Body of pancreas (tissue), 4 donors: ENCODE measurements around the gene TRMT44. TPM values are rescaled to one million over a fixed set of nuclear protein-coding genes. Genes with fewer than 3 reads are reported as not detected.

Experiments used
- ATAC-seq: fragments of 150-250 bp; one replicate; pipeline ENCODE4 v1.9.1; 2016
- DNase-seq, 4 donors: peaks; one replicate each; pipeline ENCODE4 v3.0.0-alpha.2; 2019
- H3K27ac ChIP-seq, 4 donors: fragments of 200-600 bp; sonication (generic); 1 replicate in 3 of 4; 2 replicates in 1 of 4; pipeline versions ENCODE4 v1.5.1 to v1.6.1; 2016 to 2019; ENCODE audit warnings: mild to moderate bottlenecking in 1 of 4, mixed read lengths in 1 of 4, moderate library complexity in 1 of 4
- H3K27me3 ChIP-seq, 2 donors: fragments of 200-600 bp; sonication (generic); one replicate each; pipeline ENCODE4 v1.6.0; 2016; ENCODE audit warnings: mild to moderate bottlenecking in 1 of 2
- H3K36me3 ChIP-seq, 2 donors: fragments of 200-600 bp; sonication (generic); replicated peaks in 1 of 2; 2 replicates each; pipeline ENCODE4 v1.5.1; 2016; ENCODE audit warnings: low read depth in 2 of 2; ENCODE audit not compliant: insufficient read depth in 1 of 2
- H3K4me1 ChIP-seq: fragments of 200-600 bp; sonication (generic); one replicate; pipeline ENCODE4 v1.6.0; 2016
- H3K4me3 ChIP-seq, 2 donors: fragments of 200-600 bp; sonication (generic); 1 replicate in 1 of 2; 2 replicates in 1 of 2; pipeline ENCODE4 v1.5.1; 2016 to 2019
- H3K9me3 ChIP-seq, 3 donors: fragments of 200-600 bp; sonication (generic); 1 replicate in 2 of 3; 2 replicates in 1 of 3; pipeline ENCODE4 v1.5.1; 2016
- POLR2A ChIP-seq, 3 donors: fragments of 450-650 bp; IDR thresholded peaks; one replicate each; pipeline ENCODE4 v1.6.1; 2016; ENCODE audit warnings: antibody characterized with exemption in 3 of 3, mild to moderate bottlenecking in 2 of 3
- WGBS, 2 donors: methylation state at CpG; one replicate each; pipeline ENCODE4 v1.1.5; 2017; 5-methylcytosine and 5-hydroxymethylcytosine counted together
- intact Hi-C: fragments of 100-400 bp; cut with DNase I; formaldehyde crosslinking; loops from one replicate; pipeline ENCODE4 v1.15.1; 2023
- total RNA-seq, 2 donors: library from RNA; depleted of rRNA; stranded (reverse); fragments of >200 nt; gene quantifications; one replicate each; pipeline ENCODE4 v1.1.0, GENCODE V29; 2016
- TF ChIP-seq, protein P1 (sequence below), 7 experiments: fragments of 450-650 bp in 4 of 7; fragments of 200-600 bp in 3 of 7; sonication (generic) in 3 of 7; IDR thresholded peaks; one replicate each; pipeline ENCODE4 v1.5.1; 2016 to 2019; ENCODE audit warnings: antibody characterized with exemption in 7 of 7

TRMT44 gene
- total RNA-seq, 2 donors from 2014 or later: 13.2 to 60.0 TPM

GRCh38 chr4:8442596-8443358 is 2.2 kb downstream of the TRMT44 start:
- TF ChIP-seq POLR2A (IDR thresholded peaks at IDR 0.05): no peak
- TF ChIP-seq, protein P1, sequence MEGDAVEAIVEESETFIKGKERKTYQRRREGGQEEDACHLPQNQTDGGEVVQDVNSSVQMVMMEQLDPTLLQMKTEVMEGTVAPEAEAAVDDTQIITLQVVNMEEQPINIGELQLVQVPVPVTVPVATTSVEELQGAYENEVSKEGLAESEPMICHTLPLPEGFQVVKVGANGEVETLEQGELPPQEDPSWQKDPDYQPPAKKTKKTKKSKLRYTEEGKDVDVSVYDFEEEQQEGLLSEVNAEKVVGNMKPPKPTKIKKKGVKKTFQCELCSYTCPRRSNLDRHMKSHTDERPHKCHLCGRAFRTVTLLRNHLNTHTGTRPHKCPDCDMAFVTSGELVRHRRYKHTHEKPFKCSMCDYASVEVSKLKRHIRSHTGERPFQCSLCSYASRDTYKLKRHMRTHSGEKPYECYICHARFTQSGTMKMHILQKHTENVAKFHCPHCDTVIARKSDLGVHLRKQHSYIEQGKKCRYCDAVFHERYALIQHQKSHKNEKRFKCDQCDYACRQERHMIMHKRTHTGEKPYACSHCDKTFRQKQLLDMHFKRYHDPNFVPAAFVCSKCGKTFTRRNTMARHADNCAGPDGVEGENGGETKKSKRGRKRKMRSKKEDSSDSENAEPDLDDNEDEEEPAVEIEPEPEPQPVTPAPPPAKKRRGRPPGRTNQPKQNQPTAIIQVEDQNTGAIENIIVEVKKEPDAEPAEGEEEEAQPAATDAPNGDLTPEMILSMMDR (IDR thresholded peaks at IDR 0.05): no peak
- DNase-seq (no peak), ATAC-seq (no peak)
- no peaks in the 10 kb centered on the region for H3K27me3 ChIP-seq
- no peak overlapping the region for H3K27ac ChIP-seq
- peaks cover 54% of the 10 kb centered on the region for H3K4me1 ChIP-seq
- no peaks in the 10 kb centered on the region for H3K9me3 ChIP-seq
- 54 to 56% methylated on average over 10 of the region's 10 CpGs for WGBS, 2 donors
- no peaks in the 10 kb centered on the region for H3K36me3 ChIP-seq
- no peak overlapping the region for H3K4me3 ChIP-seq
- intact Hi-C loops: no loop called here

- intact Hi-C loops: no loop called here
- 68 to 70% methylated on average over 6 of the region's 6 CpGs for WGBS, 2 donors
- no peaks in the 10 kb centered on the region for H3K36me3 ChIP-seq
- no peak overlapping the region for H3K4me3 ChIP-seq
- DNase-seq (no peak), ATAC-seq (no peak)
- H3K4me1 ChIP-seq: peaks cover 44% of the 10 kb centered on the region
- no peaks in the 10 kb centered on the region for H3K27me3 ChIP-seq
- TF ChIP-seq, protein P1 (IDR thresholded peaks at IDR 0.05): no peak
- TF ChIP-seq POLR2A (IDR thresholded peaks at IDR 0.05): no peak
- H3K27ac ChIP-seq: no peak overlapping the region
- H3K9me3 ChIP-seq: no peaks in the 10 kb centered on the region
Measured at GRCh38 chr4:8443801-8444200, 3.2 kb downstream of the TRMT44 start.

- TF ChIP-seq, protein P1 (IDR thresholded peaks at IDR 0.05): no peak
- TF ChIP-seq POLR2A (IDR thresholded peaks at IDR 0.05): no peak
- H3K27ac ChIP-seq: no peak overlapping the region
- H3K9me3 ChIP-seq: no peaks in the 10 kb centered on the region
- ATAC-seq: no peak
- DNase-seq: no peak
- H3K36me3 ChIP-seq: no peaks in the 10 kb centered on the region
- H3K4me3 ChIP-seq: no peak overlapping the region
- H3K4me1 ChIP-seq: peaks cover 32% of the 10 kb centered on the region
- WGBS, 2 donors: 62 to 69% methylated on average over 3 of the region's 3 CpGs
- intact Hi-C loops: no loop called here
- no peaks in the 10 kb centered on the region for H3K27me3 ChIP-seq
Measured at GRCh38 chr4:8446122-8446521, 5.5 kb downstream of the TRMT44 start.

GRCh38 chr4:8451440-8452182 is 11.0 kb downstream of the TRMT44 start:
- peak in 1 of 4 donors; percentile 46 for DNase-seq
- peak in 2 of 3 donors; percentile 16 to 25 for TF ChIP-seq POLR2A (IDR thresholded peaks at IDR 0.05)
- TF ChIP-seq, protein P1 (IDR thresholded peaks at IDR 0.05): no peak
- Histone ChIP-seq H3K4me3 (no peak overlapping the region), H3K36me3 (peaks cover 0 to 26% of the 10 kb centered on the region in 2 donors), H3K27ac (peak overlapping the region in 2 of 4 donors; percentile 58), H3K4me1 (peaks cover 7% of the 10 kb centered on the region), H3K27me3 (no peaks in the 10 kb centered on the region), H3K9me3 (no peaks in the 10 kb centered on the region)
- 62 to 74% methylated on average over 10 to 11 of the region's 11 CpGs for WGBS, 2 donors
- intact Hi-C loops: no loop called here
- peak; percentile 80 for ATAC-seq
